H1 (cell line): Measurements from ENCODE around the gene DRD5. TPM values are rescaled to one million over a fixed set of nuclear protein-coding genes. Genes with fewer than 3 reads are reported as not detected.

Experiments
- CTCF ChIA-PET: fragments of 300-600 bp; sonication (Branson Sonifier 250); formaldehyde crosslinking; loops from one replicate; lab custom pipeline; 2021; ENCODE audit not compliant: partially characterized antibody; lab: Charles Lee
- POLR2A ChIA-PET: fragments of 300-600 bp; sonication (Branson Sonifier 250); formaldehyde crosslinking; loops from one replicate; lab custom pipeline; 2021; ENCODE audit warnings: inconsistent platforms; ENCODE audit not compliant: partially characterized antibody; lab: Charles Lee
- DNase-seq, 2 experiments: peaks; one replicate each; pipeline versions ENCODE4 v3.0.0 to v3.0.0-alpha.2; 2010 to 2022; ENCODE audit warnings: low spot score in 2 of 2, low read depth in 1 of 2, mixed read lengths in 1 of 2
- FAIRE-seq: peaks from 2 replicates; lab custom pipeline; 2011; peaks lifted over from hg19 to GRCh38; lab: Jason Lieb, UNC
- H2AFZ ChIP-seq: 2 replicates; pipeline ENCODE4 v1.8.1; 2012; ENCODE audit warnings: low read length, inconsistent platforms
- H2AK5ac ChIP-seq: 2 replicates; pipeline ENCODE4 v1.6.1; 2013; ENCODE audit warnings: low read depth, low read length
- H2BK120ac ChIP-seq: replicated peaks from 2 replicates; pipeline ENCODE3; 2013; ENCODE audit warnings: low read depth, low read length, inconsistent platforms
- H2BK12ac ChIP-seq: 2 replicates; pipeline ENCODE4 v1.6.1; 2013; ENCODE audit warnings: low read depth, low read length
- H2BK15ac ChIP-seq: 2 replicates; pipeline ENCODE4 v1.6.1; 2013; ENCODE audit warnings: low read length
- H2BK20ac ChIP-seq: 2 replicates; pipeline ENCODE4 v1.6.1; 2013; ENCODE audit warnings: low read length
- H2BK5ac ChIP-seq: 2 replicates; pipeline ENCODE4 v1.6.1; 2013; ENCODE audit warnings: low read depth, low read length
- H3K14ac ChIP-seq: 2 replicates; pipeline ENCODE4 v1.6.1; 2013; ENCODE audit warnings: inconsistent platforms; ENCODE audit not compliant: insufficient read length
- H3K18ac ChIP-seq: 2 replicates; pipeline ENCODE4 v1.6.1; 2013; ENCODE audit warnings: low read length; ENCODE audit errors: extremely low read depth
- H3K23ac ChIP-seq: 2 replicates; pipeline ENCODE4 v1.6.1; 2013; ENCODE audit warnings: inconsistent platforms; ENCODE audit not compliant: insufficient read length
- H3K23me2 ChIP-seq: 2 replicates; pipeline ENCODE4 v1.6.1; 2013; ENCODE audit warnings: low read depth, low read length
- H3K27ac ChIP-seq: 2 replicates; pipeline ENCODE4 v1.6.1; 2011; ENCODE audit warnings: low read depth, low read length, inconsistent platforms
- H3K27me3 ChIP-seq, 4 experiments: replicated peaks in 1 of 4; 1 replicate in 1 of 4; 2 replicates in 3 of 4; pipeline versions ENCODE4 v1.6.1 to v1.8.1; 2011 to 2013; ENCODE audit warnings: low read length in 3 of 4, mild to moderate bottlenecking in 3 of 4, inconsistent platforms in 2 of 4, mixed read lengths in 2 of 4, moderate library complexity in 1 of 4; ENCODE audit not compliant: control insufficient read depth in 3 of 4, insufficient read depth in 3 of 4; ENCODE audit errors: extremely low read depth in 1 of 4
- H3K36me3 ChIP-seq, 4 experiments: 2 replicates each; pipeline versions ENCODE4 v1.6.1 to v1.8.1; 2011 to 2013; ENCODE audit warnings: mild to moderate bottlenecking in 4 of 4, low read length in 3 of 4, moderate library complexity in 2 of 4, control low read depth in 1 of 4, inconsistent platforms in 1 of 4; ENCODE audit not compliant: insufficient read depth in 4 of 4, control insufficient read depth in 2 of 4
- H3K4ac ChIP-seq: replicated peaks from 2 replicates; pipeline ENCODE3; 2013; ENCODE audit warnings: low read length, low read depth, mixed read lengths, inconsistent platforms; ENCODE audit not compliant: insufficient read length
- H3K4me1 ChIP-seq, 4 experiments: replicated peaks in 1 of 4; 1 replicate in 1 of 4; 2 replicates in 3 of 4; pipeline versions ENCODE4 v1.6.1 to v1.8.1; 2011 to 2013; ENCODE audit warnings: low read length in 3 of 4, inconsistent platforms in 2 of 4, mixed read lengths in 1 of 4; ENCODE audit not compliant: insufficient read depth in 4 of 4, control insufficient read depth in 3 of 4
- H3K4me2 ChIP-seq, 2 experiments: 2 replicates each; pipeline versions ENCODE4 v1.6.1 to v1.8.1; 2011 to 2013; ENCODE audit warnings: low read depth in 2 of 2, low read length in 2 of 2, control low read depth in 1 of 2, inconsistent platforms in 1 of 2, mild to moderate bottlenecking in 1 of 2; ENCODE audit not compliant: insufficient read depth in 1 of 2
- H3K4me3 ChIP-seq, 4 experiments: fragments of 200-600, 300-600 bp in 1 of 4; sonication (generic), shearing (Covaris generic), sonication (Bioruptor Twin) in 1 of 4; 2 replicates each; pipeline versions ENCODE4 v1.5.1 to v1.8.1; 2011 to 2016; ENCODE audit warnings: low read length in 4 of 4, low read depth in 3 of 4, control low read depth in 2 of 4, inconsistent platforms in 2 of 4, mild to moderate bottlenecking in 2 of 4, mixed read lengths in 1 of 4, moderate library complexity in 1 of 4; ENCODE audit not compliant: insufficient read depth in 2 of 4; ENCODE audit errors: extremely low read depth in 1 of 4
- H3K56ac ChIP-seq: replicated peaks from 2 replicates; pipeline ENCODE3; 2013; ENCODE audit warnings: low read depth, mild to moderate bottlenecking, mixed read lengths, low read length, inconsistent platforms; ENCODE audit not compliant: insufficient read length
- H3K79me1 ChIP-seq: 2 replicates; pipeline ENCODE4 v1.6.1; 2013; ENCODE audit warnings: low read depth, low read length, control low read depth
- H3K79me2 ChIP-seq, 2 experiments: 2 replicates each; pipeline versions ENCODE4 v1.6.1 to v1.8.1; 2012 to 2013; ENCODE audit warnings: low read length in 2 of 2, mild to moderate bottlenecking in 2 of 2, inconsistent platforms in 1 of 2; ENCODE audit not compliant: insufficient read depth in 2 of 2, control insufficient read depth in 1 of 2
- H3K9ac ChIP-seq, 4 experiments: replicated peaks in 1 of 4; 1 replicate in 1 of 4; 2 replicates in 3 of 4; pipeline versions ENCODE4 v1.6.1 to v1.8.1; 2011 to 2013; ENCODE audit warnings: low read depth in 3 of 4, low read length in 3 of 4, control low read depth in 2 of 4, mild to moderate bottlenecking in 2 of 4, moderate library complexity in 2 of 4, inconsistent platforms in 1 of 4; ENCODE audit errors: extremely low read depth in 1 of 4
- H3K9me3 ChIP-seq, 2 experiments: 2 replicates each; pipeline versions ENCODE4 v1.6.1 to v1.8.1; 2012 to 2013; ENCODE audit warnings: mild to moderate bottlenecking in 2 of 2, moderate library complexity in 2 of 2, control low read depth in 1 of 2, inconsistent platforms in 1 of 2, low read depth in 1 of 2, low read length in 1 of 2, mixed read lengths in 1 of 2; ENCODE audit not compliant: insufficient read depth in 2 of 2
- H4K20me1 ChIP-seq, 2 experiments: replicated peaks in 1 of 2; 2 replicates each; pipeline versions ENCODE3 to v1.8.1; 2011 to 2013; ENCODE audit warnings: inconsistent platforms in 2 of 2, low read length in 2 of 2, mild to moderate bottlenecking in 1 of 2; ENCODE audit not compliant: insufficient read depth in 2 of 2, control insufficient read depth in 1 of 2
- H4K5ac ChIP-seq: 2 replicates; pipeline ENCODE4 v1.6.1; 2013; ENCODE audit warnings: low read length, low read depth, mixed read lengths, inconsistent platforms; ENCODE audit not compliant: insufficient read length
- H4K8ac ChIP-seq: 2 replicates; pipeline ENCODE4 v1.8.0; 2013; ENCODE audit warnings: mild to moderate bottlenecking, moderate library complexity, low read length, inconsistent platforms; ENCODE audit not compliant: insufficient read depth; ENCODE audit errors: extremely low read depth
- H4K91ac ChIP-seq: replicated peaks from 2 replicates; pipeline ENCODE3; 2013; ENCODE audit warnings: low read length, mixed read lengths, inconsistent platforms; ENCODE audit not compliant: insufficient read length
- ASH2L ChIP-seq: fragments of 200-600, 300-600 bp; sonication (generic); IDR thresholded peaks from one replicate; pipeline ENCODE4 v1.7.1; 2017; ENCODE audit warnings: low read length
- SUZ12 ChIP-seq: fragments of 200-600 bp; sonication (generic); IDR thresholded peaks from 2 replicates; pipeline ENCODE4 v1.6.1; 2012; ENCODE audit warnings: mild to moderate bottlenecking, inconsistent platforms, low read length, moderate library complexity, mixed read lengths
- TAF7 ChIP-seq: optimal IDR thresholded peaks from 2 replicates; pipeline ENCODE3; 2011; ENCODE audit warnings: low read depth, mild to moderate bottlenecking, inconsistent platforms, low read length, moderate library complexity, borderline replicate concordance
- WGBS, 2 experiments: shearing (Covaris generic) in 1 of 2; methylation state at CpG; one replicate each; pipeline versions ENCODE4 v1.1.6 to v1.1.7; 2013 to 2015; ENCODE audit warnings: low lambda C conversion rate in 2 of 2, mixed read lengths in 2 of 2, inconsistent platforms in 1 of 2, low coverage in 1 of 2, missing lambda C conversion rate in 1 of 2; ENCODE audit not compliant: insufficient replicate concordance in 2 of 2, insufficient coverage in 1 of 2, insufficient read length in 1 of 2; ENCODE audit errors: extremely low coverage in 1 of 2, missing lambda C conversion rate in 1 of 2; 5-methylcytosine and 5-hydroxymethylcytosine counted together
- polyA plus RNA-seq, 7 experiments: library from polyadenylated mRNA; depleted of rRNA in 3 of 7; stranded (reverse) in 5 of 7; unstranded in 2 of 7; fragments of >200 nt in 5 of 7; fragments of 200-250 nt in 2 of 7; gene quantifications; 1 replicate in 5 of 7; 2 replicates in 1 of 7; 4 replicates in 1 of 7; pipeline versions ENCODE4 v1.2.1 to v1.2.3, GENCODE V29; 2011 to 2013; ENCODE audit warnings: missing spikeins in 2 of 7, mixed read lengths in 2 of 7
- total RNA-seq: library from RNA; stranded (reverse); fragmentation: NEBNext Ultra II Directional; extraction: Animal tissue kit (Norgen Biotek cat#: 25700); gene quantifications from 2 replicates; pipeline ENCODE4 v1.2.1, GENCODE V29; 2021

The DRD5 gene
- total and polyA plus RNA-seq, 2 of the 8 experiments (the other 6 are each of a cell fraction or from before 2014, with no cell fraction given), result 0.11 to 0.21 TPM

DNA sequence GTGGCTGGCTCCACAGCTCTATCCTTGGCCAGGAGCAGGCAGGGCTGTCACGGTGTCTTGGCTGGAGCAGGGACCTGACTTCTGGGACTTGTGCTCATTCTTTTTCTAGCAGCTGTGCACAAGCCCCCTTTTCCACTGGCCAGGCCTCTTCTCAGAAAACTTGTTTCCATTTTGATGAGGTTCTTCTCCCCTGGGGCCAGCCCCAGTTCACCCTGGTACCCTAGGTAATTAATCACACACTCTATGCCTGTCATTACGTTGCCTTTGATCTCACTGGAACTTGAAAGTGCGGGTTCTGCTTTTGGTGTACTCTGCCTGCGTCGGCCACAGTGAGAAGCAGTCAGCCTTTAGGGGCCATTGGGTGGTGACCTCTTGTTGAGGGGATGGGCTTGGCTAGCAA, 26.6 kb downstream of the DRD5 start:
- no peak overlapping the region for H3K18ac ChIP-seq
- no peaks in the 10 kb centered on the region for H4K20me1 ChIP-seq
- no peak overlapping the region for H3K4me3 ChIP-seq
- H3K27me3 ChIP-seq, result no peaks in the 10 kb centered on the region
- H2BK5ac ChIP-seq, result no peak overlapping the region
- H3K14ac ChIP-seq, result no peak overlapping the region
- no peak overlapping the region for H2AFZ ChIP-seq
- H3K4me1 ChIP-seq, result peaks cover 0 to 3% (median 0%) of the 10 kb centered on the region in 4 experiments; a peak in 2 of 7 replicates
- DNase-seq (no peak), FAIRE-seq (no peak)
- no peak overlapping the region for H4K91ac ChIP-seq
- H3K9ac ChIP-seq, result no peak overlapping the region
- no peak overlapping the region for H2AK5ac ChIP-seq
- H3K36me3 ChIP-seq, result no peaks in the 10 kb centered on the region
- no peak overlapping the region for H3K4me2 ChIP-seq
- no peaks in the 10 kb centered on the region for H3K23me2 ChIP-seq
- H3K79me1 ChIP-seq, result no peaks in the 10 kb centered on the region
- no peak overlapping the region for H2BK120ac ChIP-seq
- CTCF ChIA-PET, result interaction anchor here (1.5 kb wide), 1 partner anchor 208 kb away, joined by 7 read pairs; no protein-coding TSS in a partner anchor
- no peaks in the 10 kb centered on the region for H3K79me2 ChIP-seq
- 0 out of 4 replicates have a peak, but pooled peaks cover 2 to 4% of the 10 kb centered on the region in 2 experiments for H3K9me3 ChIP-seq
- H4K8ac ChIP-seq, result no peak overlapping the region; the same call in 1 of the 2 replicates
- H3K56ac ChIP-seq, result no peak overlapping the region
- POLR2A ChIA-PET, result no interaction called here
- no peak overlapping the region for H2BK20ac ChIP-seq
- no peak overlapping the region for H3K27ac ChIP-seq
- H2BK12ac ChIP-seq, result no peak overlapping the region
- H3K23ac ChIP-seq, result no peak overlapping the region
- no peak overlapping the region for H3K4ac ChIP-seq
- no peak overlapping the region for H4K5ac ChIP-seq
- TF ChIP-seq ASH2L (no peak), TAF7 (no peak), SUZ12 (no peak)
- 83% methylated on average over 5 of the region's 5 CpGs; no CpG with 5 or more reads in 1 of the 2 experiments for WGBS, 2 experiments
- no peak overlapping the region for H2BK15ac ChIP-seq
